ENCODE data around the gene ZNF521.

ZNF521 gene

DNA sequence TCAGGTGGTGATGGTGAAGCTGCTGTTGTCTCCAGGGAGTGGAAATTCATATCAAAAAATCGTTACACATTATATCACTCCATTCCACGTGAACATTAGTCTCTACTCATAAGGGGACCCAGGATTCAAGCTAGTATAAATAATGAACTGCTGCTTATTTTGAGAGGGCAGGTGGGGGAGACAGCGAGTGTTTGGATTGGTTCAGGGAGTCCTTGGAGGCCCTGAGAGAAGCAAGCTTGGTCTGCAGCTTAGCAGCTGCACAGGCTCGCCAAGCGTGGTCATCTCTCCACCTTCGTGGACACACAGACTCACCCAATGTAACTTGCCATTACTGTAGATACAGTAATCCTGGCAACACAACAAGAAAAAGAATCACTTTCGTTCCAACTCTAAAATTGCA is 177.6 kb downstream of the ZNF521 start:
- Histone ChIP-seq H3K27me3 (ENCODE audit: insufficient read depth, low read length) (no peaks in the 10 kb centered on the region), H3K14ac (ENCODE audit: low read length) (no peak overlapping the region), H3K4me2 (ENCODE audit: low read length) (no peak overlapping the region), H4K8ac (ENCODE audit: low read depth, low read length) (no peak overlapping the region), H2BK12ac (ENCODE audit: low read length) (no peak overlapping the region), H2BK5ac (ENCODE audit: low read depth, low read length, poor library complexity) (no peak overlapping the region), H3K79me2 (ENCODE audit: control insufficient read depth, insufficient read depth, low read length, poor library complexity) (no peaks in the 10 kb centered on the region), H2BK120ac (ENCODE audit: insufficient read depth, low read length, poor library complexity) (no peak overlapping the region), H3K27ac (ENCODE audit: low read depth, low read length) (no peak overlapping the region), H3K18ac (ENCODE audit: low read length) (no peak overlapping the region), H3K36me3 (ENCODE audit: control insufficient read depth in 1 of 2, insufficient read depth in 2 of 2, low read length in 2 of 2) (peaks cover 0 to 2% of the 10 kb centered on the region in 2 experiments), H3K4ac (ENCODE audit: low read depth, low read length) (no peak overlapping the region), H3K79me1 (ENCODE audit: low read length) (no peaks in the 10 kb centered on the region), H2AFZ (ENCODE audit: insufficient read depth, low read length, poor library complexity) (no peak overlapping the region), H3K9ac (ENCODE audit: low read length) (no peak overlapping the region), H2AK5ac (ENCODE audit: low read length) (no peak overlapping the region), H3K4me3 (ENCODE audit: low read depth, low read length) (no peak overlapping the region), H4K91ac (ENCODE audit: low read depth, low read length) (no peak overlapping the region), H3K4me1 (ENCODE audit: control insufficient read depth in 1 of 2, insufficient read depth in 2 of 2, low read length in 2 of 2) (no peaks in the 10 kb centered on the region), H4K12ac (ENCODE audit: low read depth, low read length) (no peak overlapping the region), H3K9me3 (ENCODE audit: insufficient read depth, low read depth, low read length) (no peaks in the 10 kb centered on the region), H3K23ac (ENCODE audit: low read length) (no peak overlapping the region)
- WGBS (ENCODE audit: extremely low coverage, insufficient coverage, insufficient read length): no CpG with 5 or more reads among the region's 7 CpGs
- no peak for DNase-seq

DNA sequence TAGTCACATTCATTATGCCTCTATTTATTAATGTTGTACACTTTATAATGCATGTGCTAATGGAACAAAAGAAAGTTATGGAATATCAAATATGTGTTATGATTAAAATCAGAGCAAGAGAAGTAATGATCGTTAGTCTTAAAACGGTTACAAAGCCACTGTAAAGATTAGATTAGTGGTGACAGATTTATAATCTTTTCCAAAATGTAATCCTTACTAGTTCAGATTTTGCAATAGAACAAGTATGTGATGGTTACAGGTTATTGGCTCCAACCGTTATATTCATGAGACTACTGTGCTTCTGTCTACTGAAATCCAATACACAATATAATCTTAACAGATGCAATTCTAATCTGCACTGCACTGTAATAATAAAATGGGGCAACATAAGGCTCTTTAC is 180.6 kb downstream of the ZNF521 start:
- Histone ChIP-seq H3K27me3 (ENCODE audit: insufficient read depth, low read length) (no peaks in the 10 kb centered on the region), H3K18ac (ENCODE audit: low read length) (no peak overlapping the region), H3K4me3 (ENCODE audit: low read depth, low read length) (no peak overlapping the region), H3K36me3 (ENCODE audit: control insufficient read depth in 1 of 2, insufficient read depth in 2 of 2, low read length in 2 of 2) (peaks cover 3 to 8% of the 10 kb centered on the region in 2 experiments), H3K79me1 (ENCODE audit: low read length) (no peaks in the 10 kb centered on the region), H2BK120ac (ENCODE audit: insufficient read depth, low read length, poor library complexity) (no peak overlapping the region), H3K9ac (ENCODE audit: low read length) (no peak overlapping the region), H4K8ac (ENCODE audit: low read depth, low read length) (no peak overlapping the region), H3K79me2 (ENCODE audit: control insufficient read depth, insufficient read depth, low read length, poor library complexity) (no peaks in the 10 kb centered on the region), H4K91ac (ENCODE audit: low read depth, low read length) (no peak overlapping the region), H4K12ac (ENCODE audit: low read depth, low read length) (no peak overlapping the region), H3K9me3 (ENCODE audit: insufficient read depth, low read depth, low read length) (no peaks in the 10 kb centered on the region), H2AK5ac (ENCODE audit: low read length) (no peak overlapping the region), H2BK12ac (ENCODE audit: low read length) (no peak overlapping the region), H3K4me2 (ENCODE audit: low read length) (no peak overlapping the region), H3K4me1 (ENCODE audit: control insufficient read depth in 1 of 2, insufficient read depth in 2 of 2, low read length in 2 of 2) (no peaks in the 10 kb centered on the region), H3K23ac (ENCODE audit: low read length) (no peak overlapping the region), H3K27ac (ENCODE audit: low read depth, low read length) (no peak overlapping the region), H2BK5ac (ENCODE audit: low read depth, low read length, poor library complexity) (no peak overlapping the region), H3K14ac (ENCODE audit: low read length) (no peak overlapping the region), H2AFZ (ENCODE audit: insufficient read depth, low read length, poor library complexity) (no peak overlapping the region), H3K4ac (ENCODE audit: low read depth, low read length) (no peak overlapping the region)
- no peak for DNase-seq
- no CpG with 5 or more reads among the region's 3 CpGs for WGBS (ENCODE audit: extremely low coverage, insufficient coverage, insufficient read length)

DNA sequence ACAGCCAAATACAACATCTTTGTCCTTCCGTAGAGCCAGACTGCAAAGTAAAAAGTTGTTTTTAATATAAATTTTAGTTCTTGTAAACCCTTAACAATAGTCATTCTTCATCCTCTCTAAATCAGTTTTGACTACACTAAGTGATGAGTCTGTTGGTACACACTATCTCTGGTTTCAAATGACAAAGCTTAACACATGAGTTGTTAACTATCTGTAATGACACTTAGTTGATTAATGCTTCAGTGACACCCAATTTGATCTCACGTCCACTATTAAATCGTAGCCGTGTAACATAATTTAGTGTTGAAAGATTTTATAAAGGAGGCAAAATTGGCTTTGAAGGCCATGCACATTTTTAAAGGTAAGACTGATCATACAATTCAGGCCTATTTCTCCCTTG is 181.6 kb downstream of the ZNF521 start:
- WGBS (ENCODE audit: extremely low coverage, insufficient coverage, insufficient read length): no CpG with 5 or more reads among the region's 4 CpGs
- no peak overlapping the region for H3K4ac ChIP-seq (ENCODE audit: low read depth, low read length)
- no peak overlapping the region for H3K23ac ChIP-seq (ENCODE audit: low read length)
- no peaks in the 10 kb centered on the region for H3K27me3 ChIP-seq (ENCODE audit: insufficient read depth, low read length)
- H4K8ac ChIP-seq (ENCODE audit: low read depth, low read length): no peak overlapping the region
- DNase-seq: no peak
- no peak overlapping the region for H2AFZ ChIP-seq (ENCODE audit: insufficient read depth, low read length, poor library complexity)
- H3K18ac ChIP-seq (ENCODE audit: low read length): no peak overlapping the region
- H2BK5ac ChIP-seq (ENCODE audit: low read depth, low read length, poor library complexity): no peak overlapping the region
- no peaks in the 10 kb centered on the region for H3K79me2 ChIP-seq (ENCODE audit: control insufficient read depth, insufficient read depth, low read length, poor library complexity)
- H3K4me1 ChIP-seq (ENCODE audit: control insufficient read depth in 1 of 2, insufficient read depth in 2 of 2, low read length in 2 of 2): no peaks in the 10 kb centered on the region
- no peak overlapping the region for H2BK12ac ChIP-seq (ENCODE audit: low read length)
- H3K9me3 ChIP-seq (ENCODE audit: insufficient read depth, low read depth, low read length): no peaks in the 10 kb centered on the region
- no peak overlapping the region for H2BK120ac ChIP-seq (ENCODE audit: insufficient read depth, low read length, poor library complexity)
- no peaks in the 10 kb centered on the region for H3K79me1 ChIP-seq (ENCODE audit: low read length)
- no peak overlapping the region for H4K91ac ChIP-seq (ENCODE audit: low read depth, low read length)
- H4K12ac ChIP-seq (ENCODE audit: low read depth, low read length): no peak overlapping the region
- H3K9ac ChIP-seq (ENCODE audit: low read length): no peak overlapping the region
- H3K27ac ChIP-seq (ENCODE audit: low read depth, low read length): no peak overlapping the region
- no peak overlapping the region for H3K4me3 ChIP-seq (ENCODE audit: low read depth, low read length)
- H3K14ac ChIP-seq (ENCODE audit: low read length): no peak overlapping the region
- H3K4me2 ChIP-seq (ENCODE audit: low read length): no peak overlapping the region
- H2AK5ac ChIP-seq (ENCODE audit: low read length): no peak overlapping the region
- peaks cover 3 to 8% of the 10 kb centered on the region in 2 experiments for H3K36me3 ChIP-seq (ENCODE audit: control insufficient read depth in 1 of 2, insufficient read depth in 2 of 2, low read length in 2 of 2)

DNA sequence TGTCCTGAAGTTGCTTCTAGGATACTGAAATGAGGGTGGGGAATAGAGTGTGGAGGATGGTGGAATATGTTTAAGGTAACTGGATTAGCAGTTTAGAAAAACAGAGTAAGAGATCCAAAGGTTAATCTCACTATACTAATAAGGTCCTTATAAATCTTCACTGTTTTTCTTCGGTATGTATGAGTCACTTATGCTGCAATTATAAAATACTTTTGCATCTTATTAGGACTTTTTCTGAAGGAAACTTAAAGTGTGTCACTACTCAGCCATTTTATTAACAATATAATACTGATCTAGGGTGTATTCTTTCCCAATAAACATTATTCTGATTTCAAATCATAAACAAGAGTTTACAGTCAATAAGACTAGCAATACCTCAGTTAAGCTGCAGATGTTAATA is 182.3 kb downstream of the ZNF521 start:
- Histone ChIP-seq H3K27me3 (ENCODE audit: insufficient read depth, low read length) (no peaks in the 10 kb centered on the region), H2BK12ac (ENCODE audit: low read length) (no peak overlapping the region), H3K4ac (ENCODE audit: low read depth, low read length) (no peak overlapping the region), H3K4me3 (ENCODE audit: low read depth, low read length) (no peak overlapping the region), H3K27ac (ENCODE audit: low read depth, low read length) (no peak overlapping the region), H2BK5ac (ENCODE audit: low read depth, low read length, poor library complexity) (no peak overlapping the region), H3K79me2 (ENCODE audit: control insufficient read depth, insufficient read depth, low read length, poor library complexity) (no peaks in the 10 kb centered on the region), H2BK120ac (ENCODE audit: insufficient read depth, low read length, poor library complexity) (no peak overlapping the region), H3K18ac (ENCODE audit: low read length) (no peak overlapping the region), H3K4me2 (ENCODE audit: low read length) (no peak overlapping the region), H2AFZ (ENCODE audit: insufficient read depth, low read length, poor library complexity) (no peak overlapping the region), H3K23ac (ENCODE audit: low read length) (no peak overlapping the region), H3K4me1 (ENCODE audit: control insufficient read depth in 1 of 2, insufficient read depth in 2 of 2, low read length in 2 of 2) (no peaks in the 10 kb centered on the region), H3K14ac (ENCODE audit: low read length) (no peak overlapping the region), H4K91ac (ENCODE audit: low read depth, low read length) (no peak overlapping the region), H3K79me1 (ENCODE audit: low read length) (no peaks in the 10 kb centered on the region), H2AK5ac (ENCODE audit: low read length) (no peak overlapping the region), H3K36me3 (ENCODE audit: control insufficient read depth in 1 of 2, insufficient read depth in 2 of 2, low read length in 2 of 2) (peaks cover 3 to 11% of the 10 kb centered on the region in 2 experiments), H4K12ac (ENCODE audit: low read depth, low read length) (no peak overlapping the region), H4K8ac (ENCODE audit: low read depth, low read length) (no peak overlapping the region), H3K9ac (ENCODE audit: low read length) (no peak overlapping the region), H3K9me3 (ENCODE audit: insufficient read depth, low read depth, low read length) (no peaks in the 10 kb centered on the region)
- no peak for DNase-seq
- no CpG with 5 or more reads among the region's 1 CpG for WGBS (ENCODE audit: extremely low coverage, insufficient coverage, insufficient read length)
